HG02610 (cell line): ENCODE data around the gene OTULIN.

Experiments used
- ATAC-seq: cut with Tn5 transposase; IDR thresholded peaks from one replicate; pipeline ENCODE4 v1.9.1; 2021; ENCODE audit warnings: mild to moderate bottlenecking, moderate library complexity; ENCODE audit not compliant: unreplicated experiment

Gene OTULIN

GRCh38 chr5:14667770-14668169 lies 3.3 kb downstream of the OTULIN start:
- no peak for ATAC-seq

GRCh38 chr5:14668181-14668591 lies 3.7 kb downstream of the OTULIN start:
- peak; percentile 20 for ATAC-seq

DNA sequence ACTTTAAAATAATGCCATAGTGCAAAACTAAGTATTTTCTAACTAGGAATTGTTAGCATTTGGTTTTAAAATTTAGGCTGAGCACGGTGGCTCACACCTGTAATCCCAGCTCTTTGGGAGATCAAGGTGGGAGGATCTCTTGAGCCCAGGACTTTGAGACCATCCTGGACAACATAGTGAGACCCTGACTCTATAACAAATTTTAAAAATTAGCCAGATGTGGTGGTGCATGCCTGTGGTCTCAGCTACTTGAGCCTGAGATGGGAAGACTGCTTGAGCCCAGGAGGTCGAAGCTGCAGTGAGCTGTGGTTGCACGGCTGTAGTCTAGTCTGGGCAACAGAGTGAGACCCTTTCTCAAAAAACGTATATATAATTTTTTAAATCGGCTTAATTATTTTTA lies 4.9 kb downstream of the OTULIN start:
- ATAC-seq: no peak

GRCh38 chr5:14669975-14670374 lies 5.5 kb downstream of the OTULIN start:
- no peak for ATAC-seq

DNA sequence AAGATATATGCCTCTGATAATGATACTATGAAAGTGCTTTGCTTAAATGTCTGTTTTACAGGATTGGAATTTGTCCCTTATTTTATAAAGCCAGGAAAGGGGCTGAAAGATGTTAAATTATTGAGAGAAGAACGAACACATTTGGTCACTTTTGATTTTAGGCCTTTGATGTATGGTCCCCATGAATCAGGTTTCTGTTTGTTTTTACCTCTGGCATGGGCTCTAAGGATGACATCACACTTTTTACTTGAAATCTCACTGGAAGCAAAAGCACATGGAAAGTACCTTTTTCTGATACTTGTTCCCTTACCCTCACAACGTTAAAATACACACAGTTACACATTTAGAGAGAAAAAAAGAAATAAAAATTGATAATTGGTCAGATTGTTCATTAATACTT lies 6.9 kb downstream of the OTULIN start:
- ATAC-seq: peak; percentile 28

DNA sequence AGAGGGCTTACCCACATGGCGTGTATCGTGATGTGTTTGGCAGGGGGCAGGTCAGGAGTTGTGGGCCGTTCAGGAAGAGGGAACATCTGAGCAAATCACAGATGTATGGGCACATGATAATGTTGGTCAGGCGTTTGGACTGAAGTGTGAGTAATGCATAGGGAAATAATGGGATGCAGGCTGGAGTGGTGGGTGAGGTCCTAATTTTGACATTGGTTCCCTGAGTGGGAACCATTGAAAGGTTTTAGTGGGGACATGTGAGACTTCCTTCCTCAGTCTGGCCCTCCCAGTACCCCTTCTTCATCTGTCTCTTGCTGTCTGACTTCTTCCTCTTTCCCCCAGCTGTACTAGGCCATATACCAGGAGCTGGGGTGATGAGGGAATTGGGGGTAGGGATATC lies 7.6 kb downstream of the OTULIN start:
- ATAC-seq: no peak

DNA sequence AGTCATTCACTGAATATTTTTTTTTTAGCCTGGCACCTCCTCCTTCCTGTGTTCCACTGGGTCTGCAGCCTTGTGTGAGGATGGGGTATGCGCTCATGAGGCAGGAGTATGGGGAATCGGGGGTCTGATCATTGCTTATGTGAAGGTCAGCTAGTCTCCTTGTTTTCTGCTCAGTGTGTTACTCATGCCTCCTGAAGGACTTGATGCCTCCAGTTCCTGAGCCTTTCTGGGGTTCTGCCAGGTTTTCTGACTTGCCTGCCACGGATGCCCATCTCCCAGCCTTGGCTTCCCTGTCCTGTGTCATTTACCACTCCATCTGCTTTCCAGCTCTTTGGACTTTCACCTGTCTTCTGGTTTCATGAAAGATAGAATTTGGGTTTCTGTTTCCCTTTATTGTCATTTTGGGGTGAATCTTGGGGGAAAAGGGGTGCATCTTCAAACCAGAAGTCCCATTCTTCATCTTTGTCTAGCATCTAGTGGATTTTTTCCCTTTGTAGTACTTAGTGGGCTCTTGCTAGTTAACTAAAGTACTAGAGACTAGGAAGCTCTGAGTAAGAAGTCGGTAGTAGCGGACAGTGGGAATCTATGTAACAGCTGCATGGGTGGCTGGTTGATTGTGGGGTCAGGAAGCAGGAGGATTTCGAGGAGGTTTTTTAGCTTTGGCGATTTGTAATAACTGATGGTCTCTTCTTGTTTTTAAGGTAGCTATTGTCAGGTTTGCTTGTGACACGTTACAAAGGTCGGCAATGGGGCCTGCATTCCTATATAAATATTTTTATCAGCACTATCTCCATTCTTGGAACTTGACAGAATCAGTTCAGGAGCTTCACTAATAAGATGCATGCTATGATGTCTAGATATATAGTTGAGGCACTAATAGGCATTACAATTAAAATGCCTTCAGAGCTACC lies 8.2 kb downstream of the OTULIN start:
- ATAC-seq: no peak

- no peak for ATAC-seq
Measured at GRCh38 chr5:14673443-14673842, 8.9 kb downstream of the OTULIN start.

- ATAC-seq: no peak
Measured at GRCh38 chr5:14674983-14675854, 10.7 kb downstream of the OTULIN start.

DNA sequence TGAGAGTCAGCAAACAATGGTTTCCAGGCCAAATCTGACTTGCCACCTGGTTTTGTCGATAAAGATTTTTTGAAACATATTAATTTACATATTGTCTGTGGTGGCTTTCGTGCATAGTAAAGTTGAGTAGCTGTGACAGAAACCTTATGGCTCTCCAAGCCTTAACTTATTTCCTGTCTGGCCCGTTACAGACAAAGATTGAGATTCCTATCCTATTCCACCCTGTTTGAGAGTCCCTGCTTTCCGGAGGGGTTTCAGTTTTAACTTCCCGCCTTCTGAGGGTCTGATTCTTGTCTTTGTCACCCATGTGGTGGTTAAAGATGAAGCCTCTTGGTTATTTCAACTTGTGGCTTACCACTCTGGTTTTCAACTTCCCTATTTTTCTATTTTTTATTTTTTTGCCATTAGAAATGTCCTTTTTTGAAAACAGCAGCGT lies 11.4 kb downstream of the OTULIN start:
- ATAC-seq: peak; percentile 45

GRCh38 chr5:14676320-14676719 lies 11.8 kb downstream of the OTULIN start:
- ATAC-seq: peak; percentile 44

- ATAC-seq: peak; percentile 40
Measured at GRCh38 chr5:14678773-14679334, 14.3 kb downstream of the OTULIN start.

GRCh38 chr5:14679595-14679994 lies 15.1 kb downstream of the OTULIN start:
- no peak for ATAC-seq

DNA sequence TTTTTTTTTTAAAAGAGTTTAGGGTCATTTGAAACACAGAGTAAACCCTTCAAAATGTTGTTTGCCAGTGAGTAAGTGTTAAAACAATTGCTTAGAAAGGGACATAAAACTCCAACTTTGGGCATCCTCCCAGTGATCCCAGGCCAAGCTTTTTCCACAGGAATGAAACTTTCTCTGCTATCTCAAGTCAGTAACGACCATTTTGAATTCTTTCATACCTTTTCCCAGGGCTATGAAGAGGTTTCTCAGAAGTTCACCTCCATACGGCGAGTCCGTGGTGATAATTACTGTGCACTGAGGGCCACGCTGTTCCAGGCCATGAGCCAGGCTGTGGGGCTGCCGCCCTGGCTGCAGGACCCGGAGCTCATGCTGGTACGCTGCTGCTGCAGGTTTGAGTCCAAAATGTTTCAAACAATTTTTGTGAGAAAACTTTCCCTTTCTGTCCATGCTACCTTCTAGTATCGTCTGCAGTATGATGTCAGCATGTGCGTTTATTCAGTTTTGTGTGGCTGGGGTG lies 16.8 kb downstream of the OTULIN start:
- no peak for ATAC-seq

GRCh38 chr5:14683906-14684455 lies 19.5 kb downstream of the OTULIN start:
- no peak for ATAC-seq

- ATAC-seq: no peak
Measured at GRCh38 chr5:14684757-14685156, 20.2 kb downstream of the OTULIN start.

DNA sequence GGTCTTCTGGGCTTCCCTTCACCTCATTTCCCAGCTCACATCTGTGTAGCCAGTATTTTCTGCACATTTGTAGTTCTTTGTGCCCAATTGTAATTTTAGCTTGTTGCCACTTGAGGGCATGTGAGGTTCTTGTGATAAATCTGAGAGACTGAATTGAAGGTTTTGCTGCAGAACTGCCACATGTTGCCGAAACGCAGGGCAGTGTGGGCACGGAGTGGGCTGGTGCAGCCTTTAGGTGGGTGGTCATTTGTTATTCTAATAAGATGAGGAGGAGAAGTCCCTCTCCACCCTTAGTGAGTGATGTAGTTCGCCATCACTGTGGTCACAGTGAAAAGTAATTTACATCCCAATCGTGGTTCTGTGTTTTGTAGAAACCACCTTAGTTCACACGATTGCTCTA lies 21.2 kb downstream of the OTULIN start:
- peak; percentile 95 for ATAC-seq

DNA sequence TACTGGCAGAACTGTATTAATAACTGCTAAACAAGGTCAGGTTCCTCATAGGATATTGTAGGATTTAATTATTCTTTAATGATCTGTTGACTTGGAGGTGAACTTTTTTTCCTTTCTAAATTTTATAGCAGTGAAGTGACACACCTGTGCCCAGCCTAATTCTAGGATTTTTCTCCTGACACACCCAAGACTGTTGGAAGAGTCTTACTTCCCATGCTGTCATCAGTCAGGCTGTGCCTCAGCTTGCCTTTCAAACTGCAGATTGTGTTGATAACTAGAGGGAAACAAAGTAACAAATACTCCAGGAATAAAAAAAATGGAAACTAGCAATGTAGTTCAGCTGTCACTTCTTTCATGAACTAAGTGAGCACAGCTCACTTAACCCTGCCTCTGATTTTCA lies 22.0 kb downstream of the OTULIN start:
- no peak for ATAC-seq

GRCh38 chr5:14687023-14687665 lies 22.6 kb downstream of the OTULIN start:
- ATAC-seq: no peak

- ATAC-seq: no peak
Measured at GRCh38 chr5:14693070-14693469, 28.6 kb downstream of the OTULIN start.
